ENCODE data around the gene SLC8A3. TPM values are rescaled to one million over a fixed set of nuclear protein-coding genes. Genes with fewer than 3 reads are reported as not detected.

The SLC8A3 gene
- total RNA-seq, 4 donors from 2014 or later, result 0.18 to 4.1 (median 0.69) TPM

DNA sequence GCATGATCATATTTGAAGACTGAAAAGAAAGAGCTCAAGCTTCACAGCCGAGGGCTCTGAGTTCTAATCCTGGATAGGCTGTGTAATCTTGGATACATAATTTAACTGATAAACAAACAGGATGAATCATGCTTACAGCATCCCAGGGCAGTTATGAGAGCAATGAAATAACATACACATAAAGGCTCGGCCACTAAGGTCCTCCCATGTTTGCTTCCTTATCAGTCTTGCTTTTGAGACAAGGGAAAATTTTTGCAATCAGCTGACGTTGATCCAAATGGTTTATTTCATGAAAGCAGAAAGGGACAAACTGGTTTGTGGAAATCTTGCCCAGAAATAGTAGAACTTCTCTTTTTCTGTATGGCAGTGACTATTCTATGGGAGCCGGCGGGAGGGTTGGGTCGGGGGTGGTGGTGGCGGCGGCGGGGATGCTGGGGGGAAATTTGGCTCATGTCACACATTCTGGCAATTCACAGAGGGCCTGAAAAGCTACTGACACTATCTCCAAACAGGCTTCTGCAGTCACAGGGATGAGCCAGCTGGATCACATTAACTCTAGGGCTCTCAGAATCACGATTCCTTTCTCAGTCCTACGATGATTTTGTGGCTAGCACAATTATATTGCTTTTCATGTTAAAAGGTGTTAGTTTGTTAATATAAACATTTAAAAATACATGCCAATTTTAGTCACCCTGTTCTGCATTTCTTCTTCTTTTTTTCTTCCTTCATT is 124.5 kb downstream of the SLC8A3 start:
- no peak for DNase-seq
- no peak for TF ChIP-seq POLR2A (IDR thresholded peaks at IDR 0.05)
- TF ChIP-seq, protein P1, sequence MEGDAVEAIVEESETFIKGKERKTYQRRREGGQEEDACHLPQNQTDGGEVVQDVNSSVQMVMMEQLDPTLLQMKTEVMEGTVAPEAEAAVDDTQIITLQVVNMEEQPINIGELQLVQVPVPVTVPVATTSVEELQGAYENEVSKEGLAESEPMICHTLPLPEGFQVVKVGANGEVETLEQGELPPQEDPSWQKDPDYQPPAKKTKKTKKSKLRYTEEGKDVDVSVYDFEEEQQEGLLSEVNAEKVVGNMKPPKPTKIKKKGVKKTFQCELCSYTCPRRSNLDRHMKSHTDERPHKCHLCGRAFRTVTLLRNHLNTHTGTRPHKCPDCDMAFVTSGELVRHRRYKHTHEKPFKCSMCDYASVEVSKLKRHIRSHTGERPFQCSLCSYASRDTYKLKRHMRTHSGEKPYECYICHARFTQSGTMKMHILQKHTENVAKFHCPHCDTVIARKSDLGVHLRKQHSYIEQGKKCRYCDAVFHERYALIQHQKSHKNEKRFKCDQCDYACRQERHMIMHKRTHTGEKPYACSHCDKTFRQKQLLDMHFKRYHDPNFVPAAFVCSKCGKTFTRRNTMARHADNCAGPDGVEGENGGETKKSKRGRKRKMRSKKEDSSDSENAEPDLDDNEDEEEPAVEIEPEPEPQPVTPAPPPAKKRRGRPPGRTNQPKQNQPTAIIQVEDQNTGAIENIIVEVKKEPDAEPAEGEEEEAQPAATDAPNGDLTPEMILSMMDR (IDR thresholded peaks at IDR 0.05), result no peak
- Histone ChIP-seq H3K4me1 (no peaks in the 10 kb centered on the region), H3K9me3 (no peaks in the 10 kb centered on the region), H3K27me3 (no peaks in the 10 kb centered on the region), H3K4me3 (no peak overlapping the region), H3K36me3 (no peaks in the 10 kb centered on the region), H3K27ac (no peak overlapping the region)

DNA sequence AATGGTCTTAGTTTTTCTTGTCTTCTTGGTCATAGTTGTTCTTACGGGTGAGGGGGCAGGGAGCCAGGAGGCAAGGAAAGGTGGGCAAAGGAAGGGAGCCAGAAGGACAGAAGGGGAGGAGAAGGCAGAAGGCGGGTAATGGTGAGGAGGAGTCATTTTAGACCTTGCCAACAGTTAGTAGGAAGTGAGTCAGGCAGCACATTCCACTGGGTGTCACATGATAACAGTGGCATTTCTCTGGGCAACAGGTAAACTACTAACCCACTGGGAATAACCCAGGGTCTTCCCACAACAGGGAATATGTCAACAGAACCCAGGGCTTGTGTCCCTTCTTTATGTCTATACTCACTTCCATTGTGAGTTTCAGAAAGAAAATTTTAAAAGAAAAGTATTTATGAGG is 127.6 kb downstream of the SLC8A3 start:
- Histone ChIP-seq H3K4me1 (no peaks in the 10 kb centered on the region), H3K27ac (no peak overlapping the region), H3K36me3 (no peaks in the 10 kb centered on the region), H3K9me3 (no peaks in the 10 kb centered on the region), H3K4me3 (no peak overlapping the region), H3K27me3 (no peaks in the 10 kb centered on the region)
- TF ChIP-seq POLR2A (IDR thresholded peaks at IDR 0.05), result no peak
- TF ChIP-seq, protein P1 (IDR thresholded peaks at IDR 0.05), result no peak
- no peak for DNase-seq

DNA sequence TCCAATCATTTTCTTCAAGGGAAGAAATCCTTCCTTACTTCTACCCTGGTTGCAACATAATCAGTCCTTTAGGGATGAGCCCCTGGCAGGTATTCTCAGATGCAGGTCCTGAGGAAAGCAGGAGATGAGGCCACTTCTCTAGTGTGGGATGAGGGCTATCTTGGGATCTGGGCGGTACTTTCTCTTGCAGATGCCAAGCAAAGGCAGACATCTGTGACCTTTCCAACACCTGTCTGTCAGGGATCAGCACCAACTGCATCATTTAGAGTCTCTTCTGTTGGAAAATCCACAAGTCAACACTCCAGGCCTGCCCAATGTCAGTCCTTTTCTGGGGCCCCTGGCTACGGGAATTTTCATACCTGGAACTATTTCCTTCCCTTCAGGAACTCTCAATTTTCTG is 129.2 kb downstream of the SLC8A3 start:
- H3K36me3 ChIP-seq, result no peaks in the 10 kb centered on the region
- no peaks in the 10 kb centered on the region for H3K4me1 ChIP-seq
- no peaks in the 10 kb centered on the region for H3K9me3 ChIP-seq
- no peak for DNase-seq
- H3K27me3 ChIP-seq, result no peaks in the 10 kb centered on the region
- no peak for TF ChIP-seq POLR2A (IDR thresholded peaks at IDR 0.05)
- TF ChIP-seq, protein P1 (IDR thresholded peaks at IDR 0.05), result no peak
- no peak overlapping the region for H3K27ac ChIP-seq
- H3K4me3 ChIP-seq, result no peak overlapping the region

DNA sequence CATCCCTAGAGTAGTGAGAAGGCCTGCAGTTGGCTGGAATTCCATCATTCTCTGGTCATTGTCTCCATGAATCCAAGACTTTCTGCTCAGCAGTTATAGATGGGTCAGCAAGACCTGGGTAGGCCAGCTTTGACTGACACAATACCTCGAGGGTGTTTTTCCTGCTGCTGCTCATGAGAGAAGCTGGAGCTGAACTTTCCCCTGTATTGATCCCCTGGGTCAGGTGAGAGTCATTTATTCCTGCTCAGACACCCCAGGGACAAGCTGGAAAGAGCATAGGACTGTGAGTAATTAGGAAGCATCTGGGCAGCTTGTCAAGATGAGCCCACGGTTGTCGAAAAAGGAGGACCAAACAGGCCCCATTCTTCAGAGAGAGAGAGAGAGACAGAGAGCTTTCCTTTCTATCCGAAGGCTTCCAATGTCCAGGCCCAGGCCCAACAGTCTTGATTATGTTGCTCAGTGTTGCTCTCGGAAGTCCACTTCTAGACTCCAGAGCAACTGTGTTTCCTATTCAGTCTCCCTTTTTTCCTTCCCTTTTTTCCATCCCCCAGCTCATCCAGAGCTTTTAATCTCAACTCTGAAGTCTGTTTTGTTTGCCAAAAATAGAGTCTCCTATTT is 131.1 kb downstream of the SLC8A3 start:
- Histone ChIP-seq H3K4me1 (no peaks in the 10 kb centered on the region), H3K27ac (no peak overlapping the region), H3K4me3 (no peak overlapping the region), H3K36me3 (no peaks in the 10 kb centered on the region), H3K9me3 (no peaks in the 10 kb centered on the region), H3K27me3 (no peaks in the 10 kb centered on the region)
- DNase-seq, result no peak
- TF ChIP-seq POLR2A (IDR thresholded peaks at IDR 0.05), result no peak
- TF ChIP-seq, protein P1 (IDR thresholded peaks at IDR 0.05), result no peak

DNA sequence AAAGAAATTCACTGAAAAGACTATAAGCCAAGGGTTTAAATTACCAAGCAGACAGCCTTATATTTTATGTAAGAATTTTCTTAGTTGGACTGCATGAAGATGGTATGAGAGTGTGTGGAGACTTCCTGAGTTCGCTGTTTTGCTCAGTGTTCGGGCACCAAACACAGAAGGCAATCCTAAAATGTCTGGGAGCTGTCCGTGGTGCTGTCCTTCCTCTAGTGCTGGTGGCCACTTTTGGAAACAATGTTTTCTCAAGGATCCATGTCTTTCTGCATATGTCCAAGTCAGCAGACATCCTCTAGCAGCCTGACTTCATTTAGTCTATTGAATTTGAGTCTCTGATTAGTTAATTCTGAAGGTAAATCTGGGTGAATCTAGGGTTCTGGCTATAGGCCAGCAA is 135.8 kb downstream of the SLC8A3 start:
- TF ChIP-seq, protein P1 (IDR thresholded peaks at IDR 0.05), result no peak
- no peak for TF ChIP-seq POLR2A (IDR thresholded peaks at IDR 0.05)
- no peak for DNase-seq
- H3K27ac ChIP-seq, result no peak overlapping the region

More for the DNA sequence above, 135.8 kb downstream of the SLC8A3 start:
- Histone ChIP-seq H3K4me3 (no peak overlapping the region), H3K9me3 (no peaks in the 10 kb centered on the region), H3K27me3 (no peaks in the 10 kb centered on the region), H3K36me3 (no peaks in the 10 kb centered on the region), H3K4me1 (no peaks in the 10 kb centered on the region)
